ENCODE measurements around the gene CYS1. TPM values are rescaled to one million over a fixed set of nuclear protein-coding genes. Genes with fewer than 3 reads are reported as not detected.

Gene CYS1, protein sequence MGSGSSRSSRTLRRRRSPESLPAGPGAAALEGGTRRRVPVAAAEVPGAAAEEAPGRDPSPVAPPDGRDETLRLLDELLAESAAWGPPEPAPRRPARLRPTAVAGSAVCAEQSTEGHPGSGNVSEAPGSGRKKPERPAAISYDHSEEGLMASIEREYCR
- not detected in 2 replicates for total RNA-seq
- long read RNA-seq: 0 reads

DNA sequence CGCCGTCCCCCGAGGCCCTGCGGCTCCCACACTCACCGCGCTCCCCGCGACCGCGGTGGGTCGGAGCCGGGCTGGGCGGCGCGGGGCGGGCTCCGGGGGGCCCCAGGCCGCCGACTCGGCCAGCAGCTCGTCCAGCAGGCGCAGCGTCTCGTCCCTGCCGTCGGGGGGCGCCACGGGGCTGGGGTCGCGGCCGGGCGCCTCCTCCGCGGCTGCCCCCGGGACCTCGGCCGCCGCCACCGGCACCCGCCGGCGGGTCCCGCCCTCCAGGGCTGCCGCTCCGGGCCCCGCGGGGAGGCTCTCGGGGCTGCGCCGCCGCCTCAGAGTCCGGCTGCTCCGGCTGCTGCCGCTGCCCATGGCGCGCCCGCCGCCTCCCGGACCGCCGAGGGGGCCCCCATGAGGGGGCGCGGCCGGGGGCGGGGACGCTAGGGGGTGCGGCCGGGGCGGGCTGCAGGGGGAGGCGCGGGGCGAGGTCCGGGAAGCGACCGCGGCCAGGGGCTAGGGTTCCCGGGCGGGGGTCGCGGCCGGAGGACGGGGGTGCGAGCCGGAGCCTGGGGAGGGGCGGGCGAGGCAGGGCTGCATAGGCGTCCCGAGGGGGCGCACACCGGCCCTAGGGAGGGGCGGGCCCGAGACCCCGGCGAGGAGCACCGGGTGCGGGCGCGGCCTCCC lies at the start of gene CYS1:
Gene CYS1 (minus strand): TSS at position 542 of the 666 bp plus-strand sequence. CDS start 188 bp downstream, at position 354.
- H3K36me3 Mint-ChIP-seq (ENCODE audit: low read depth): no peaks in the 10 kb centered on the region
- peak; percentile 26 for DNase-seq (ENCODE audit: low read depth, low spot score)
- peak within 1 kb of the TSS; percentile 81 for H3K4me3 Mint-ChIP-seq
- peaks cover 90% of the 10 kb centered on the region for H3K27me3 Mint-ChIP-seq (ENCODE audit: low read depth)
- peaks cover 4% of the 10 kb centered on the region for H3K4me1 Mint-ChIP-seq
- no peak within 1 kb of the TSS for H3K27ac Mint-ChIP-seq (ENCODE audit: unreplicated experiment)
- H3K9me3 Mint-ChIP-seq: no peaks in the 10 kb centered on the region
- TF ChIP-seq, protein P1, sequence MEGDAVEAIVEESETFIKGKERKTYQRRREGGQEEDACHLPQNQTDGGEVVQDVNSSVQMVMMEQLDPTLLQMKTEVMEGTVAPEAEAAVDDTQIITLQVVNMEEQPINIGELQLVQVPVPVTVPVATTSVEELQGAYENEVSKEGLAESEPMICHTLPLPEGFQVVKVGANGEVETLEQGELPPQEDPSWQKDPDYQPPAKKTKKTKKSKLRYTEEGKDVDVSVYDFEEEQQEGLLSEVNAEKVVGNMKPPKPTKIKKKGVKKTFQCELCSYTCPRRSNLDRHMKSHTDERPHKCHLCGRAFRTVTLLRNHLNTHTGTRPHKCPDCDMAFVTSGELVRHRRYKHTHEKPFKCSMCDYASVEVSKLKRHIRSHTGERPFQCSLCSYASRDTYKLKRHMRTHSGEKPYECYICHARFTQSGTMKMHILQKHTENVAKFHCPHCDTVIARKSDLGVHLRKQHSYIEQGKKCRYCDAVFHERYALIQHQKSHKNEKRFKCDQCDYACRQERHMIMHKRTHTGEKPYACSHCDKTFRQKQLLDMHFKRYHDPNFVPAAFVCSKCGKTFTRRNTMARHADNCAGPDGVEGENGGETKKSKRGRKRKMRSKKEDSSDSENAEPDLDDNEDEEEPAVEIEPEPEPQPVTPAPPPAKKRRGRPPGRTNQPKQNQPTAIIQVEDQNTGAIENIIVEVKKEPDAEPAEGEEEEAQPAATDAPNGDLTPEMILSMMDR (conservative IDR thresholded peaks at IDR 0.05): peak; percentile 15

DNA sequence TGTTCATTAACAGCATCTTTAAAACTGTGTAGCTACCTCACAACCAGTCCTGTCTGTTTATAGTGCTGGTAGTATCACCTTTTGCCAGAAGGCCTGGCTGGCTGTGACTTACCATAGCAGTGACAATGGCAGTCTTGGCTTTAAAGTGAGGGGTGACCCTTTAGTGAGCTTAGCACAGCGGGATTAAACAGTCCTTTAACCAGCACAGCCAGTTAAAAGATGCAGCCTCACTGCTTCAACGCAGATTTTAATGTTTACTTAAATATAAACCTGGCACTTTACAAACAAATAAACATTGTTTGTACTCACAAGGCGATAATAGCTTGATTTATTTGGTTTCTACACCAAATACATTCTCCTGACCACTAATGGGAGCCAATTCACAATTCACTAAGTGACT lies 49.3 kb upstream of the CYS1 start:
- Mint-ChIP-seq H3K4me3 (no peak overlapping the region), H3K27ac (ENCODE audit: unreplicated experiment) (no peak overlapping the region), H3K9me3 (no peaks in the 10 kb centered on the region), H3K36me3 (ENCODE audit: low read depth) (peaks cover 36% of the 10 kb centered on the region), H3K4me1 (peaks cover 60% of the 10 kb centered on the region), H3K27me3 (ENCODE audit: low read depth) (no peaks in the 10 kb centered on the region)
- TF ChIP-seq, protein P1 (conservative IDR thresholded peaks at IDR 0.05): no peak
- no peak for DNase-seq (ENCODE audit: low read depth, low spot score)

DNA sequence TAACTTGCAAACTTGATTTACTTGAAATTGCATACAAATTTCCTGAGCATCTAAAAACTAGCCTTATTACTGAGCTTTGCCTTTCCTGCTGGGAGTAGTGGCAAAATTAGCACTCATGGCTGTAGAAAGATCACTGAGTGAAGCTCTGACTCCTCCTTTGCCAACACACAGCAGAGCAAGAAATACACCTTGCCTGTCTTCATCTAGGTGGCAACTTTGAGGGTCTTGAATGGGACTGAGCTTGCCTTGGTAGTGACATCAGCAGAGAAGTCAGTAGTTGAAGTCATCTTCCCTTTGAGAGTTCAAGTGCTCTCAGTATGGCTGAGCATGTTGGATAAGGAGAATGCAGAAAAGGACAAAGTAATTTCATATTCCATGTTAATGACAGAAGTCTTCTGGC lies 48.2 kb upstream of the CYS1 start:
- H3K4me3 Mint-ChIP-seq: peak overlapping the region; percentile 38
- no peaks in the 10 kb centered on the region for H3K27me3 Mint-ChIP-seq (ENCODE audit: low read depth)
- no peak for DNase-seq (ENCODE audit: low read depth, low spot score)
- H3K27ac Mint-ChIP-seq (ENCODE audit: unreplicated experiment): no peak overlapping the region
- H3K9me3 Mint-ChIP-seq: no peaks in the 10 kb centered on the region
- H3K4me1 Mint-ChIP-seq: peaks cover 67% of the 10 kb centered on the region
- H3K36me3 Mint-ChIP-seq (ENCODE audit: low read depth): peaks cover 41% of the 10 kb centered on the region
- TF ChIP-seq, protein P1 (conservative IDR thresholded peaks at IDR 0.05): no peak

DNA sequence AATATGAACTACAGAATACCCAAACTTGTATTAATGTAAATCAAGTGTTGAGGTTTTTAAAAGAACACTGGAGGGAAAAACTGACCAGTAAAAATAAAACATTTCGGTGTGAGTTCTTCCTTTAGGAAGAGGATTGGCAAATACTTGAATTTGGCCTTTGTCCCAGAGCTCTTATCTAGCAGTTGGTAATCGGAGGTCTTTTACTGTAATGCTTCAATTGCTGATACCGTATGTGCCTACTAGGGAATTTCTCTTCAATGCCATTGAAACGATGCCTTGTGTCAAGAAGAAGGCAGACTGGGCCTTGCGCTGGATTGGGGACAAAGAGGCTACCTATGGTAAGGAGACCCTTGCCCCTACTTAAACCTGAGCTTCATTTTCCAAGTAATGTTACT lies 46.4 kb upstream of the CYS1 start:
- Mint-ChIP-seq H3K9me3 (no peaks in the 10 kb centered on the region), H3K36me3 (ENCODE audit: low read depth) (peaks cover 32% of the 10 kb centered on the region), H3K27me3 (ENCODE audit: low read depth) (no peaks in the 10 kb centered on the region), H3K27ac (ENCODE audit: unreplicated experiment) (no peak overlapping the region), H3K4me1 (peaks cover 64% of the 10 kb centered on the region), H3K4me3 (peak overlapping the region; percentile 67)
- DNase-seq (ENCODE audit: low read depth, low spot score): no peak
- TF ChIP-seq, protein P1 (conservative IDR thresholded peaks at IDR 0.05): no peak

DNA sequence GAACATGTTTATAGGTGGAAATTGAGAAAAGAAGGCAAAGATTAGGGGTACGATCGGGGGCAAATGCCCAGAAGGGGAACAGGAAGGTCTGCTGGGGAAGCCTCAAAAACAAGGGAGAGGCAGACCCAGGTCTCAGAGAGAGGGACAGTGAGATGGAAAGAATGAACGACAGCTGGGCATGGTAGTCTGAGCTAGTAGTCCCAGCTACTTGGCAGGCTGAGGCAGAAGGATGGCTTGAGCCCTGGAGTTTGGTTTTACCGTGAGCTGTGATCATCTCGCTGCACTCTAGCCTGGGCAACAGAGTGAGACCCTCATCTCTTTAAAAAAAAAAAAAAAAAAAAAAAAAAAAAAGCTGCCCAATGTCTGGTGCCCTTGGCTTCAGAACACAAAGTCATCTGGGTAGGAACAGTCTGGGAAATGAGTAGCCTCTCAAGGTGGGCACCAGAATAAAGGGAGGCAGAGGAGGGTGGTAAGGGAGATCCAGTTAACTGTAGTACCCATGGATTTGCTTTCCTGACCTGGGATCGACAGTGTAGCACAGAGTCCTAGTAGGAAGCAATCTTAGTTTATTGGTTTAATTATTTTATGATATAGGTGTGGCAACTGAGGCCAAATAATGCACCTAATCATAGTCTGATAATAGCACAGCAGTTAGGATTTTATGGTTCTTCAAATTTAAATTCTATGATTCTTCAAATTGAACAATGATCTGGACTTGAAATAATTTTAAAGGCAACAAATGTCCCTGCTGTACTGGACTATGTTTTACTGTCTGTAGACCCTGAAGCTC lies 45.8 kb upstream of the CYS1 start:
- DNase-seq (ENCODE audit: low read depth, low spot score): no peak
- Mint-ChIP-seq H3K9me3 (no peaks in the 10 kb centered on the region), H3K36me3 (ENCODE audit: low read depth) (peaks cover 32% of the 10 kb centered on the region), H3K4me1 (peaks cover 69% of the 10 kb centered on the region), H3K27ac (ENCODE audit: unreplicated experiment) (no peak overlapping the region), H3K27me3 (ENCODE audit: low read depth) (no peaks in the 10 kb centered on the region), H3K4me3 (peak overlapping the region; percentile 97)
- TF ChIP-seq, protein P1 (conservative IDR thresholded peaks at IDR 0.05): no peak

Measured in neural crest cell (in vitro differentiated cells).